ENCODE measurements around the gene VIT. TPM values are rescaled to one million over a fixed set of nuclear protein-coding genes. Genes with fewer than 3 reads are reported as not detected.
A peak's percentile ranks its signal among the peaks of the same experiment; 100 is the strongest.

VIT gene
- total and polyA plus RNA-seq, 4 donors = 0.07 to 0.17 (median 0.09) TPM; not detected in 1

- Histone ChIP-seq H3K9ac (ENCODE audit: low read depth in 1 of 2, low read length in 2 of 2) (no peak overlapping the region), H3K36me3 (ENCODE audit: control insufficient read depth in 4 of 4, insufficient read depth in 3 of 4, low read depth in 1 of 4, low read length in 3 of 4) (no peaks in the 10 kb centered on the region), H3K9me3 (ENCODE audit: control insufficient read depth in 4 of 4, low read length in 3 of 4) (no peaks in the 10 kb centered on the region), H3K4me1 (ENCODE audit: control insufficient read depth in 4 of 4, insufficient read depth in 4 of 4, low read length in 3 of 4) (peaks cover 7 to 23% (median 19%) of the 10 kb centered on the region in 4 donors), H3K27ac (ENCODE audit: low read depth in 1 of 2, low read length in 2 of 2) (no peak overlapping the region), H3K4me3 (ENCODE audit: low read depth in 1 of 3, low read length in 3 of 3) (no peak overlapping the region), H3K27me3 (ENCODE audit: control insufficient read depth in 4 of 4, insufficient read depth in 4 of 4, low read length in 3 of 4) (no peaks in the 10 kb centered on the region)
- TF ChIP-seq EGR1 (IDR thresholded peaks at IDR 0.05; ENCODE audit: low read depth in 2 of 2) (no peak), HNF4G (IDR thresholded peaks at IDR 0.05) (peak; percentile 26), HNF4A (conservative IDR thresholded peaks at IDR 0.05) (peak; percentile 46 to 79), TAF1 (conservative IDR thresholded peaks at IDR 0.05) (no peak), ATF3 (IDR thresholded peaks at IDR 0.05) (no peak), NR2F2 (IDR thresholded peaks at IDR 0.05) (no peak), JUND (IDR thresholded peaks at IDR 0.05) (peak in 1 of 2 donors; percentile 27), YY1 (IDR thresholded peaks at IDR 0.05) (no peak), FOXA1 (IDR thresholded peaks at IDR 0.05) (no peak), RXRA (IDR thresholded peaks at IDR 0.05) (no peak), SP1 (IDR thresholded peaks at IDR 0.05) (no peak)
- TF ChIP-seq, protein P1, sequence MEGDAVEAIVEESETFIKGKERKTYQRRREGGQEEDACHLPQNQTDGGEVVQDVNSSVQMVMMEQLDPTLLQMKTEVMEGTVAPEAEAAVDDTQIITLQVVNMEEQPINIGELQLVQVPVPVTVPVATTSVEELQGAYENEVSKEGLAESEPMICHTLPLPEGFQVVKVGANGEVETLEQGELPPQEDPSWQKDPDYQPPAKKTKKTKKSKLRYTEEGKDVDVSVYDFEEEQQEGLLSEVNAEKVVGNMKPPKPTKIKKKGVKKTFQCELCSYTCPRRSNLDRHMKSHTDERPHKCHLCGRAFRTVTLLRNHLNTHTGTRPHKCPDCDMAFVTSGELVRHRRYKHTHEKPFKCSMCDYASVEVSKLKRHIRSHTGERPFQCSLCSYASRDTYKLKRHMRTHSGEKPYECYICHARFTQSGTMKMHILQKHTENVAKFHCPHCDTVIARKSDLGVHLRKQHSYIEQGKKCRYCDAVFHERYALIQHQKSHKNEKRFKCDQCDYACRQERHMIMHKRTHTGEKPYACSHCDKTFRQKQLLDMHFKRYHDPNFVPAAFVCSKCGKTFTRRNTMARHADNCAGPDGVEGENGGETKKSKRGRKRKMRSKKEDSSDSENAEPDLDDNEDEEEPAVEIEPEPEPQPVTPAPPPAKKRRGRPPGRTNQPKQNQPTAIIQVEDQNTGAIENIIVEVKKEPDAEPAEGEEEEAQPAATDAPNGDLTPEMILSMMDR (IDR thresholded peaks at IDR 0.05; ENCODE audit: low read depth, low read length, missing input control) = no peak
- TF ChIP-seq, protein P2, sequence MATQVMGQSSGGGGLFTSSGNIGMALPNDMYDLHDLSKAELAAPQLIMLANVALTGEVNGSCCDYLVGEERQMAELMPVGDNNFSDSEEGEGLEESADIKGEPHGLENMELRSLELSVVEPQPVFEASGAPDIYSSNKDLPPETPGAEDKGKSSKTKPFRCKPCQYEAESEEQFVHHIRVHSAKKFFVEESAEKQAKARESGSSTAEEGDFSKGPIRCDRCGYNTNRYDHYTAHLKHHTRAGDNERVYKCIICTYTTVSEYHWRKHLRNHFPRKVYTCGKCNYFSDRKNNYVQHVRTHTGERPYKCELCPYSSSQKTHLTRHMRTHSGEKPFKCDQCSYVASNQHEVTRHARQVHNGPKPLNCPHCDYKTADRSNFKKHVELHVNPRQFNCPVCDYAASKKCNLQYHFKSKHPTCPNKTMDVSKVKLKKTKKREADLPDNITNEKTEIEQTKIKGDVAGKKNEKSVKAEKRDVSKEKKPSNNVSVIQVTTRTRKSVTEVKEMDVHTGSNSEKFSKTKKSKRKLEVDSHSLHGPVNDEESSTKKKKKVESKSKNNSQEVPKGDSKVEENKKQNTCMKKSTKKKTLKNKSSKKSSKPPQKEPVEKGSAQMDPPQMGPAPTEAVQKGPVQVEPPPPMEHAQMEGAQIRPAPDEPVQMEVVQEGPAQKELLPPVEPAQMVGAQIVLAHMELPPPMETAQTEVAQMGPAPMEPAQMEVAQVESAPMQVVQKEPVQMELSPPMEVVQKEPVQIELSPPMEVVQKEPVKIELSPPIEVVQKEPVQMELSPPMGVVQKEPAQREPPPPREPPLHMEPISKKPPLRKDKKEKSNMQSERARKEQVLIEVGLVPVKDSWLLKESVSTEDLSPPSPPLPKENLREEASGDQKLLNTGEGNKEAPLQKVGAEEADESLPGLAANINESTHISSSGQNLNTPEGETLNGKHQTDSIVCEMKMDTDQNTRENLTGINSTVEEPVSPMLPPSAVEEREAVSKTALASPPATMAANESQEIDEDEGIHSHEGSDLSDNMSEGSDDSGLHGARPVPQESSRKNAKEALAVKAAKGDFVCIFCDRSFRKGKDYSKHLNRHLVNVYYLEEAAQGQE (IDR thresholded peaks at IDR 0.05) = no peak
- TF ChIP-seq, protein P3, sequence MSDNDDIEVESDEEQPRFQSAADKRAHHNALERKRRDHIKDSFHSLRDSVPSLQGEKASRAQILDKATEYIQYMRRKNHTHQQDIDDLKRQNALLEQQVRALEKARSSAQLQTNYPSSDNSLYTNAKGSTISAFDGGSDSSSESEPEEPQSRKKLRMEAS (IDR thresholded peaks at IDR 0.05) = no peak
- 88% methylated on average over 4 of the region's 4 CpGs for WGBS
- no peak for DNase-seq (ENCODE audit: low spot score)
Measured at GRCh38 chr2:36819095-36819711, 122.7 kb downstream of the VIT start.

- Histone ChIP-seq H3K4me3 (ENCODE audit: low read depth in 1 of 3, low read length in 3 of 3) (no peak overlapping the region), H3K9me3 (ENCODE audit: control insufficient read depth in 4 of 4, low read length in 3 of 4) (no peaks in the 10 kb centered on the region), H3K36me3 (ENCODE audit: control insufficient read depth in 4 of 4, insufficient read depth in 3 of 4, low read depth in 1 of 4, low read length in 3 of 4) (no peaks in the 10 kb centered on the region), H3K27ac (ENCODE audit: low read depth in 1 of 2, low read length in 2 of 2) (peak overlapping the region; percentile 7 to 28), H3K27me3 (ENCODE audit: control insufficient read depth in 4 of 4, insufficient read depth in 4 of 4, low read length in 3 of 4) (no peaks in the 10 kb centered on the region), H3K4me1 (ENCODE audit: control insufficient read depth in 4 of 4, insufficient read depth in 4 of 4, low read length in 3 of 4) (peaks cover 7 to 23% (median 19%) of the 10 kb centered on the region in 4 donors), H3K9ac (ENCODE audit: low read depth in 1 of 2, low read length in 2 of 2) (no peak overlapping the region)
- WGBS = 47% methylated on average over 7 of the region's 7 CpGs
- no peak for DNase-seq (ENCODE audit: low spot score)
- TF ChIP-seq GABPA (IDR thresholded peaks at IDR 0.05 in 1 of 2, conservative IDR thresholded peaks at IDR 0.05 in 1 of 2) (no peak), TAF1 (conservative IDR thresholded peaks at IDR 0.05) (peak; percentile 31), RXRA (IDR thresholded peaks at IDR 0.05) (peak; percentile 86 to 89), NR2F2 (IDR thresholded peaks at IDR 0.05) (no peak), FOXA1 (IDR thresholded peaks at IDR 0.05) (peak; percentile 85), YY1 (IDR thresholded peaks at IDR 0.05) (peak; percentile 87), RAD21 (IDR thresholded peaks at IDR 0.05) (peak; percentile 57 to 59), SP1 (IDR thresholded peaks at IDR 0.05) (peak; percentile 94)
- TF ChIP-seq, protein P4, sequence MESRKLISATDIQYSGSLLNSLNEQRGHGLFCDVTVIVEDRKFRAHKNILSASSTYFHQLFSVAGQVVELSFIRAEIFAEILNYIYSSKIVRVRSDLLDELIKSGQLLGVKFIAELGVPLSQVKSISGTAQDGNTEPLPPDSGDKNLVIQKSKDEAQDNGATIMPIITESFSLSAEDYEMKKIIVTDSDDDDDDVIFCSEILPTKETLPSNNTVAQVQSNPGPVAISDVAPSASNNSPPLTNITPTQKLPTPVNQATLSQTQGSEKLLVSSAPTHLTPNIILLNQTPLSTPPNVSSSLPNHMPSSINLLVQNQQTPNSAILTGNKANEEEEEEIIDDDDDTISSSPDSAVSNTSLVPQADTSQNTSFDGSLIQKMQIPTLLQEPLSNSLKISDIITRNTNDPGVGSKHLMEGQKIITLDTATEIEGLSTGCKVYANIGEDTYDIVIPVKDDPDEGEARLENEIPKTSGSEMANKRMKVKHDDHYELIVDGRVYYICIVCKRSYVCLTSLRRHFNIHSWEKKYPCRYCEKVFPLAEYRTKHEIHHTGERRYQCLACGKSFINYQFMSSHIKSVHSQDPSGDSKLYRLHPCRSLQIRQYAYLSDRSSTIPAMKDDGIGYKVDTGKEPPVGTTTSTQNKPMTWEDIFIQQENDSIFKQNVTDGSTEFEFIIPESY (IDR thresholded peaks at IDR 0.05) = peak; percentile 91
- TF ChIP-seq, protein P1 (IDR thresholded peaks at IDR 0.05; ENCODE audit: low read depth, low read length, missing input control) = no peak
Measured at GRCh38 chr2:36820942-36821605, 124.6 kb downstream of the VIT start.

Data from liver (tissue), 9 donors.